Stimulated activated CD4-positive, alpha-beta T cell treated with anti-CD3 and anti-CD28 coated beads, Interleukin-2, amount 100 ng/mL, for 4 hours (primary cell): Measurements from ENCODE around the gene TNNI2.
"Not testable (repeated sequence)": the region's sequence is repeated elsewhere in the genome, so short reads cannot be mapped to it uniquely, and the experiment has no call there.

Experiments used
- DNase-seq: peaks from one replicate; pipeline ENCODE4 v3.0.0-alpha.2; 2020; ENCODE audit warnings: low read depth

Gene TNNI2

DNA sequence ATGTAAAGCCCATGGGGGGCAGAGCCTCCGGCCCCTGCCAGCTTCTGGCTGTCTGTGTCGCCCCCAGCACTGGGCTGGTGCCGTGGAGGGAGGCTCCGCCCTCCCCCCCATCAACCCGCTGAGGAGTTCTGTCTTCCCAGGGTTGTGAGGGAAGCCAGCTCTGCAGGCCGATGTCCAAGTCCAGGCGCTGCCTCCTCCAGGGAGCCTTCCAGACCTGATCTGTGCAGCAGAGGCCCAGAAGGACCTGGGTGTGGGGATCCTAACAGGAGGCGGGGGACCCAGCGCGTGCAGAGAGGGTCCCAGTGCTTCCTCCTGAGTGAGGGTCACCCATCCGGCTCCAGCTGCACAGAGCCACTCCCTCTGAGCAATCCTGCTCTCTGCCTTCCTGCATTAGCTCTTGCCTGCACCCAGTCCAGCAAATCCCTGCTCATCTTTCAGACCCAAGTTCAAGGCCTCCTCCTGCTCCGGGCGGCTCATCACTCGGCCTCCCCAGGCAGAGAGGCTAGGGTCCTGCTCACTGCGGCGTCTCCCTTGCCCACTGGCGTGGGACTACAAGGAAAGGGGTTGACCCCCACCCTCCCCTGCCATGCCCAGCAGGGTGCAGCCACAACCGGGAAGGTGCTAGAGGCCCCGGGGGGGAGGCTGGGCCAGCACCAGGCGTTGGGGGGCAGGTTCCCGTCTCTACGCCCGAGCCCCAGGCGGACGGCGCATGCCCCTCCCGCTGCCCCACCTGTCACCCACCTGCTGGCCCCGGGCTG, 36.5 kb downstream of the TNNI2 start:
- no peak for DNase-seq

DNA sequence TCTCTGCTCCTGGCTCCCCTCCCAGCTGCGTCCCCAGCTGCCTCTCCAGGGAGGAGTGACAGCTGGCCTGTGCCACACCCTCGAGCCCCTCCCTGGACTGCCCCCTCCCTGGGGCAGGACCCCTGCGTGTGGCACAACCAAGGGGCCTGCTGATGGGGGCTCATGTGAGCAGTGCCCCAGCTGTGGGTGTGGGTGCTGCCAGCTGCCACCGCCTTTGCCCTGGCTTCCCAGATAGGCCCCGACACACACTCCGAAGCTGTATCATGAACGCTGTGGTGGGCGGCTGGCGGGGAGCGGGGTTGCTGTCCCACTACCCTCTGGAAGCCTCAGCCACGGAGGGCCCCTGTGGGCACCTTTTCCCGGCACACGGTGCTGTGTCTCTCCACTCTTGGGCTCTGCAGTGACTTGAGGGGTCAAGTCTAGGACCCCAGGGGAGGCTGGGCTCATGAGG, 37.1 kb downstream of the TNNI2 start:
- DNase-seq = not testable (repeated sequence)

DNA sequence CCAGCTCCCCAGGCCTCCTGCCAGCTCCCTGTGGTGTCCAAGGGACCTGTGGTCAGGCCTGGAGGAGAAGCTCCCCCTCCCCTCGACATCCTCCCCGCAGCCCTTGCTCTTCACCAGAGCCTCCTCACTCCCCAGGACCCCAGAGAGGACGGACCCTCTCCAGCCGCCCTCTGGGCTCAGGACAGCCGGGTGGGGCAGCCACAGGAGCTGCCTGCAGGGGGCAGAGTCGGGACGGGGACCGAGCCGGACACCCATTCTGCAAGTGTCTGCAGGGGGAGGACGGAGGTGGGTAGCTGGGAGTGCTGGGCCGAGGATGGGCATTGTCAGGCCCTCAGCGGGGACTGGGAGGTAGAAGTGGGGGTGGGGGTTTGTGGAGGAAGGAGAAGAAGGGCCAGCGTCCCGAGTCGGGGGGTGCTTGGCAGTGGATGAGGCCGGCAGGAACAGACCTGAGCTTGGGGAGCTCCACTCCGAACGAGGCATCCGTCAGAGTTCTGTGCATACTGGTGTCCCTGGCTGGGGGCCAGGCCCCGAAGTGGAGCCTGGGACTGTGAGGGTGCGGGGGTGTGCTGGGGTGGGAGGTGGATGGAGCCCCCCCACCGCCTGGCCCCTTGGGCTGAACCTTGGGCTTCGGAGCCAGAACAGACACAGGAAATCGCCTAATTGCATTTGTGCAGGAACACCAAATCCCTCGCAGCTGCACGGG, 37.7 kb downstream of the TNNI2 start:
- DNase-seq = no peak

DNA sequence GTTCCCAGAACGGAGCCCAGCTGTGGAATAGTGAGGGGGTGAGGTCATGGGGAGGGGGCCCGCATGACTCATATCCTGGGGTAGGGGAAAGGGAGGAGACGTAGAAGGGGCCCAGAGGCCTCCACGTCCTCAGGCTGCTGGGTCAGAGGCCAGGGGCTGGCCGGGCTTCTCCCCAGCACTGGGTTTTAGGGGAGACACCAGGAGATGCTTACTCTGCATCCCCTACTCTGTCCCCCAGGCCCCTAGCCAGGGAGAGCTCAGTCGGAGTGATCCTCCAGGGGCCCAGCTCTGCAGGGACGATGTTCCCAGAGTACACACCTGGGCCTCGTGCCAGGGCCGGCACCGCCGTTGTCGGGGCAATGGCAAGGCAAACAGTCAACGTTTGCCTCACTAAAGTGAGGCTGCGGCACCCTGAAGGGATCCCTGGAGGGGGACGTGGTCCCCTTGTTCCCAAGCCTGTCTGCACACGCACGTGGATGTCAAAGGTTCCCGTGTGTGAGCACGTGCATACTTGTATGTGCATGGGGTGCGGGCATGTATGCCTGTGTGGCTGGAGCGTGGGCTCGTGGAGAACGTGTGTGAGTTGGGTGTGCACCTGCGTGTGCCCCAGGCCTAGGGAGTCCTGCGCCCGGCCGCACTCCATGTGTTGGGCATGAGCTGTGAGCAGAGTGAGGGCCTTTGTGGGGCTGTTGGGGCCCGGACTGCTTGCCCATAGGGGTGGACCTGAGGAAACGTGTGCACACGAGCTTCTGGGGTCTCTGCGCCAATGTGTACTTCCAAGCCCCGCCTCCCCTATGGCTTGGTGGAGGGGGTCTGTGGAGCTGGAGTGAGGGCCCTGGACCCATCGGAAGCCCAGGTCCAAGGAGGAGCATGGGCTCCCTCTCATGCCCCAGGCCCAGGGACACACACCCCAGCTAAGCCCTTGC, 38.7 kb downstream of the TNNI2 start:
- no peak for DNase-seq

DNA sequence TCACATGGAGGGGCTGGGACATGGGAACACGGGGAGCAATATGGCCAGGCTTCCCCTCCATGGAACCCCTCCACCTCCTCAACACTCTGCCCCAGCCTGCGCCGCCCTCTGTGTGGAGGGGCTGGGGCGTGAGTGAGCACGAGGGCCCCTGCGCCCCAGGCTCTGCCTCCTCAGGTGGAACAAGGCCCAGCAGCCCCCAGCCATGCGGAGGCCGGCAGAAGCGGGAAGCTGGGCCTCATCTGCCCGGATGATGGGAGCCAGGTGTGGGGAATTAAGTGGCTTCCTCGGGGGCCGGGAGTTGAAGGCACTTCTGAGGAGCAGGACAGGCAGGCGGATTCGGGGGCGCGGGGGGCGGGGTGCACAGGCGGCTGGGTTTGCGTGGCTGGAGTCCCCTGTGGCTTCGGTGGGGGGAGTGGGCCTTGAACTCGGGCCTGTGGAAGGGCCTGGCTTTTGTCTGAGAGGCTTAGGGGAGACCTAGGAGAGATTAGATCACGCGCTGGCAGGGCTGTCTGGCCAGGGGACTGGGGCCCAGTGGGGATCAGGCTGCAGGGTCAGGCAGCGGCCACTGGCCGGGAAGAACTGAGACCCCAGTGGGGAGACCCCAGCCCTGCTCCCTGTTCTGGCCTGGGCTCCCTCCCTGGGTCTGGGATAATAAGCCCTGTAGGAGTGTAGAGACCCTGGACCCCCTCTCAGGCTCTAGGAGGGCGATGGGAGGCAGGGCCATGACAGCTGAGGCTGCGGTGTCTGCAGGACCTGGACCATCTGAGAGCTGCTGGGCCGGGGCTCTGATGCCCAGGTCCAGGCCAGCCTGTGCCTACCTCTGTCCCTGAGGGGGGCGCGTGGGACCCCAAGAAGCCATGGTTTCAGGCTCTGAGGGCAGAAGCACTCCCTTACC, 39.6 kb downstream of the TNNI2 start:
- no peak for DNase-seq

DNA sequence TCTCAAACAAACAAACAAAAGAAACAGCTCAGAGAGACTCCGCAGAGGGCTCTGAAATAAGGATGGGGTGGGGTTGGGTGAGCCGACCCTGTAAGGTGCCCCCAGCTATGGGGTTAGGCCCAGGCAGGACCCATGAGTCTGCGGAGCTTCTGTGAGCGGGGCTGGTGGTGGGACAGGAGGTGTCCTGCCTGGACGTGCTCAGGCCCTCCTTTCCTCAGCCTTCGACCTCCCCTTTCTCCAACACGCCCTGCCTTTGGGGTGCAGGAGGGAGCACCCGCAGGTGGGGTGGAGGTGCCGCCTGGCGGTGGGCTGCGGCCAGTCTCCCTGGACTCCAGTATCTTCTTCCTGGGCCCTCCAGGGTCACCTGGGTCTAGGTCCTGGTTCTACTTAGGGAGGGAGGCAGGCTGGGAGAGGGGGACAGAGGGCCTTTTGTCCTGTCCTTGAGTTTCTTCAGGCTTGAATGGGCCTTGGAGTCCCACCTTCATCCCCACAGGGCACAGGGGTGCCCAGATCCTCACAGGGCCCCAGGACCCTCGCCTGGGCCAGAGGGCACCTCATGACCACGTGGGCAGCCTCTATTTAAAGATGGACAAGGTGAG, 40.7 kb downstream of the TNNI2 start:
- no peak for DNase-seq

DNA sequence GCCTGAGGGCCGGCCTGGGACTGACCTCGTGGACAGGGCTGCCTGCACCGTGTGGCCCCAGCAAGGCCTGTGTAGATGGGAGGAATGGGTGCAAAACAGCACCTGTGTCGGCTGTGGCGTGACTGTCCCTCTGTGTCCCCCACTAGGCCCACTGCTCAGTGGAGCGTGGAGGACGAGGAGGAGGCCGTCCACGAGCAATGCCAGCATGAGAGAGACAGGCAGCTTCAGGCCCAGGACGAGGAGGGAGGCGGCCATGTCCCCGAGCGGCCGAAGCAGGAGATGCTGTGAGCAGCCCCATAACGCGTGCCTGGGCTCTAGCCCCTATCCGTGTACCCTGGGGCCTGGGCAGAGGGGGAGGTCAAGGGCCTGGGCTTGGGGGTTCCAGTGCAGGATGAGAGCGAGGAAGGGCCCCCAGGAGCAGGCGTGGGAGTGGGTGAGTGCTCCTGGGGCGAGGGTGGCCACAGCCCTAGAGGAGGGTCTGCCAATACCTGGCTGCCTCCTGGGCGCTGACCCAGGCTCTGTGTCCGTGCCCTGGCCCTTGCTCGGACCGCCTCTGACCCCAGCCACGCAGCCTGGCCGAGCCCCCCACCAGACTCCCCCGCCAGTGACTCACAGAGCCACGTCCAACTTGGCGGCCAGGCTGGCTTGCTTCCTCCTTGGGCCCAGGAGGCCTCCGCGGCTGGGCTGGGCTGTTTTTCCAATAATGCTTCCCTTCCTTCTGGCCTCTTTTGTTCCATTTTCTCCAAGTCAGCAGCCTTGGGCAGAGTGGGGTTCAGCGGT, 41.4 kb downstream of the TNNI2 start:
- DNase-seq = no peak

DNA sequence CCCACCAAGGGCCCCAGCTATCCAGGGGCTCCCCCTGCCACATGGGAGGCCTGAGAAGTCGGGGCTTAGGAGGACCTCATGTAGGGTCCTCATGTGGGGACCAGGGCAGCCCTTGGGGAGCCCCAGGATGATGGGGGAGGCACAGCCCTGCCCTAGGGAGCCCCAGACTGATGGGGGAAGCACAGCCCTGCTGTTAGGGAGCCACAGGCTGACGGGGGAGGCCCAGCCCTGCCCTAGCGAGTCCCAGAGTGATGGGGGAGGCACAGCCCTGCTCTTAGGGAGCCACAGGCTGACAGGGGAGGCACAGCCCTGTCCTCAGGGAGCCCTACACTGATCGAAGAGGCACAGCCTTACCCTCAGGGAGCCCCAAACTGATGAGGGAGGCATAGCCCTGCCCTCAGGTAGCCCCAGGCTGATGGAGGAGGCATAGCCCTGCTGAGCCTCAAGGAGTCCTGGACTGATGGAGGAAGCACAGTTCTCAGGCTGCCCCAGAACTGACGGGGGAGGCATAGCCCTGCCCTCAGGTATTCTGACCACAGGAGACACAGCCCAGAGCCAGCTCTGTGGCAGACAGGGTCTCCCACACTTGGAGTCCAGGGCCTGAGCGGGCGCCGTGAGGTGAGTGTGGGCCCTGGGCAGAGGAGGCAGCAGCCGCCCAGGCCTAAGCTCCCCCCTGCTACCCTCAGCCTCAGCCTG, 42.1 kb downstream of the TNNI2 start:
- no peak for DNase-seq

DNA sequence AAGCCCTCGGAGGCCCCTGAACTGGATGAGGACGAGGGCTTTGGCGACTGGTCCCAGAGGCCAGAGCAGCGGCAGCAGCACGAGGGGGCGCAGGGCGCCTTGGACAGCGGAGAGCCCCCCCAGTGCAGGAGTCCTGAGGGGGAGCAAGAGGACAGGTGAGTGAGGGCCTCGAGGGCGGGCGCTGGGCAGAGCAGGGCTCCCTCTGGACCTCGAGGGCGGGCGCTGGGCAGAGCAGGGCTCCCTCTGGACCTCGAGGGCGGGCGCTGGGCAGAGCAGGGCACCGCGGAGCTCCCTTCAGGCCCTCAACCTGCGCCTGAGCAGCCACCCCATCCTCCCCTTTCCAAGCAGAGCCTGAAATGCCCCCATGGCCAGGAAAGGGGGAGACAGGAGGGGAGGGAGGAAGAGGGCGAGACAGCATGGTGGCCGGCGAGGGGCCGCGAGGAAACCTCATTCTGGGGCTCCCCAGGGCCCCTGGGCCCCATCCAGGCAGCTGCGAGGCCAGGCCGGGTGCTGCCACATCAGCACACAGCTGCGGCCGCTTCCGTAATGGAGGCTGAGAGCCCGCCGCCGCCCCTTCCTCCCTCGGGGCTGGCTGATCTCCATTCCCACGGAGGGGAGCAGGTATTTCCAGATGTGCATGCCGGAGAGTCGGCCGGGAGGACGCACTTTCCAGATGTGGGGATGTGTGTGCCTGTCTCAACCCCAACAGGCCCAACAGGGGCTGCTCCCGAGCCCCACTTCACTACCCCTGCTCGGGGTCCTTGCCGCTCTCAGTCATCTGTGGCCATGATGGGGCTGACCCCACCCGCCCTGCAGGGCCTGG, 42.9 kb downstream of the TNNI2 start:
- DNase-seq = no peak

DNA sequence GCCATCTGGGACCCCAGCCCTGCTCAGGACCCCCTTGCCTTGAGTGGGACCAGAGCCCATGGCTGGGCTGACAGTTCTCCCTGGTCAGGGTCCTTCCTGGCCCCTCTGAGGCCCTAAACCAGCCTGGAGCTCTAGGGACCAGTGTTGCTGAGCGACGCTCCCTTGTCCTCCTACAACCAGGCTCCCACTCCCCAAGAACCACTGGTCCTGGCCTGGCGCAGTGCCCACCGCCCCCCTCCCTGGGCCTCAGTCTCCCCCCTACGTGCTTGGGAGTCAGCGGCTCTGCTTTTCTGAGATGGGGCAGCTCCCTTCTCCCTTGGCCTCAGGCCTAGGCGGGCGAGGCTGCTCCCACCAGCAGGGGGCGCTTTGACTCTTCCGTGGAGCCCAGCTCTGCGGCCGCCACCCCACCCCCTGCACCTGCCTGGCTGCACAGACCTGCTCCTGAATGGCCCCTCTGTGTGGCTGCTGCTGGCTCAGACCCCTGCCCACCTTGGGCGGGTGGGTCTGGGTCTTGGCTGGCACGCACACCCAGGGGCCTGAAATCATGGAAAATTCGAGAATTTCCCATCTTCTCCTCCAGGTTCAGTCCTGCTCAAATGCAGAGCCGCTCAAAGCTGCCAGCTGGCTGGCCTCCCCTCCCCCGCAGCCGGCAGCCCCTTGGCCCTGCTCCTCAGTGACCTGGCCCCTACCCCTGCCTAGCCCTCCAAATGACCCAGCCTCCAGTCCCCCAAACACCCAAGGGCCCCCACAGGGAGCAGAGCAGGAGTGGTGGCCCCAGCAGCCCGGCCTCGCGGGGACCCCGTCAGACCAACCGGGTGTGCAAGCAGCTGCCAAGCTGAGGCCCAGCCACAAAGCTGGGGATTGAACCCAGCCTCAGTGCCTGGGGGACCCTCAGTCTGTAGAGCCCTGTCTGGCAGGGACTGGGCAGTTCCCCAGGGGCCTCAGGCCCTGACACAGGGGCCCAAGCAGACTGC, 43.8 kb downstream of the TNNI2 start:
- DNase-seq = peak; percentile 71

DNA sequence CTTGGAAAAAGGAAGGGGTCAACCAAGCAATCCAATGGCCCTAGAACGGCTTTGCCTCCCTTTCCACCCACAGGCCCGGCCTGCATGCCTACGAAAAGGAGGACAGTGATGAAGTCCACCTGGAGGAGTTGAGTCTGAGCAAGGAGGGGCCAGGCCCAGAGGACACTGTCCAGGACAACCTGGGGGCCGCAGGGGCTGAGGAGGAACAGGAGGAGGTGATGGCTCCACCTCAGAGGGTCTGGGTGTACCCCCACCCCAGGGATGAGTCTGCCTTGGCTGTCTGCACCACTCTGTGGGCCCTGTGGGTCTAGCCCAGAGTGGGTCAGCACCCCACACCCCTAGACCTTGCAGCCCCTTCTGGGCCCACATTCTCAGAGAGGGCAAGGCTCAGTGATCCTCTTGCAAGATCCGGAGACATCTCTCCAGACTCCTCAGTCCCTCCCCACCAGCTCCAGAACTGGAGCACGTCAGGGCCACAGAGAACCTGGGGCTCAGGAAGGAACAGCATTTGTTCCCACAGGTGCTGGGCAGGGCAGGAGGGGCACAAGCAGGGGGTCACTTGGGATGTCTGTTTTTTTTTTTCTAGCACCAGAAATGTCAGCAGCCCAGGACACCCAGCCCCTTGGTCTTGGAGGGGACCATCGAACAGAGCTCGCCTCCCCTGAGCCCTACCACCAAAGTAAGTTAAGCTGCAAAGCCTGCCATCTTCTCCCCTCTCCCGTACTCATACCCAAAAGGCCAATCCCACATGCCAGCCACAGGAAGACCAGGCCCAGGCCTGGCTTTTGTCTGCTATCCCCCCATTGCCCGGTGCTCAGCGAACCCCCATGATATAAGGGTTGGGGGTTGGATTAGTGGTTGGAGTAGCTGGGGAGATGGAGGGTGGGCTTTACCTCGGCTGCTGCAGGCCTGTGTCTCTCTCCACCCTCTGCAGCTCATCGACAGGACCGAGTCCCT, 44.8 kb downstream of the TNNI2 start:
- no peak for DNase-seq

DNA sequence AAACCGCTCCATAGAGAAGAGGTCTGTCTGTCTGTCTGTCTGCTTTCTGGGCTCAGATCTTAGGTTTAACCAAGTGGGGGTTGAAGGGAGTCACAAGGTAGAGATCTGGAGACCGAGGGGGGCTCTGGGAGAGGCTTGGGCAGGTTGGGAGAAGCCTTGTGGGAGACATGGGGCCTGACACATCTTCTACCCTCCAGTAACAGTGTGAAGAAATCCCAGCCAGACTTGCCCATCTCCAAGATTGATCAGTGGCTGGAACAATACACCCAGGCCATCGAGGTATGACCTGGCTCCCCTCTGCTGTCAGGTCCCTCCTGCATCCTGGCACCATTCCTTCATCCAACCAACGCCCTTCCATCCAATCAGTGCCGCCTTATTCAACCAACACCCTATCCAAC, 45.5 kb downstream of the TNNI2 start:
- no peak for DNase-seq

DNA sequence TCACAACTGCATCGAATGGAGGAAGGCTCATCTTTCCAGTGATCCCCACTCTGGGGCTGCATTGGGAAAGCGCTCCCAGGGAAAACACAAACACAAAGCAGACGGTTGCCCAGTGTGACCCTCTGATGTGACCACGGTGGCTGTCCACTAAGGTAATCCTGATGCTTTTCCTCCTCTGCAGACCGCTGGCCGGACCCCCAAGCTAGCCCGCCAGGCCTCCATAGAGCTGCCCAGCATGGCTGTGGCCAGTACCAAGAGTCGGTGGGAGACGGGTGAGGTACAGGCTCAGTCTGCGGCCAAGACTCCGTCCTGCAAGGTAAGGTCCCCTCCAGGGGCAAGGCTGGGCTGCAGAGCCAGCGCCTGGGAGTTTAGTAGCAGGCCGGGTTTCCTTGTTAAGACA, 47.8 kb downstream of the TNNI2 start:
- DNase-seq = not testable (repeated sequence)

DNA sequence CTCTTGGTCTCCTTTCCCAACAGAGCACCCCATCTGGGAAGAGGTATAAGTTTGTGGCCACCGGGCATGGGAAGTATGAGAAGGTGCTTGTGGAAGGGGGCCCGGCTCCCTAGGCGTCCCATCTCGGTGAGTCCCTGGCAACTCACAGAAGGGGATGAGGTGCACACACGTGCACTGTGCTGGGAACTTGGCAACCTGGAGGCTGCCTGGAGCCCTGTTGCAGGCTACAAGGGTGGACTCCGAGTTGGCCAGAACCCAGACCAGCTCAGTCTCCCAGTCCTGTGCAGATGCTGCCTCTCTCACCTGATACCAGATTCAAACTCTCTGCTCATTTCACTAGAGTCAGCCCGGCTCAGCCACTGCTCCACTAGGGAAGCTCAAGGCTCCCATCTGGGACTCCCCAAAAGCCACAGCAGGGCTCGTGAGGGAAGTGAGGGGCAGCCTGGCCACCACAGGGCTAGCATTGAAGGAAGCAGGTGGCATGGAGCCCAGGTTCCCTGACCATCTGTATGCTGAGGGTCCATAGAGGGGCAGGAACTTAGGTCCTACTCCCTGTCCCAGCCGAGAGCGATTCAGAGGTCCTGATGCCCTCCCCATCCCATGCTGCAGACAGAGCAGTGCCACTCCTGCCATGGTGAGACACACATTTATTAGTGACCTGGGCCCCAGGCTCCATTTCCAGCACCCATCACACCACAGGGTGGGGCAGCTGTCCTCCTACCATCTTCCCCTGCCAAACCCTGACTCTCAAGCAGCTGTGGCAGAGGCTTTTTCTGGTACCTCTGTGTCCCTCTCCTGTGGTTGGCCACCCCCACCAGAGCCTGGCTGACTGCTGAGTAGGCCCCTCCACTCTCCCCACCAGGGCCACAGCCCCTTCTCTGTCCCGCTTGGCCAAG, 48.9 kb downstream of the TNNI2 start:
- DNase-seq = no peak

DNA sequence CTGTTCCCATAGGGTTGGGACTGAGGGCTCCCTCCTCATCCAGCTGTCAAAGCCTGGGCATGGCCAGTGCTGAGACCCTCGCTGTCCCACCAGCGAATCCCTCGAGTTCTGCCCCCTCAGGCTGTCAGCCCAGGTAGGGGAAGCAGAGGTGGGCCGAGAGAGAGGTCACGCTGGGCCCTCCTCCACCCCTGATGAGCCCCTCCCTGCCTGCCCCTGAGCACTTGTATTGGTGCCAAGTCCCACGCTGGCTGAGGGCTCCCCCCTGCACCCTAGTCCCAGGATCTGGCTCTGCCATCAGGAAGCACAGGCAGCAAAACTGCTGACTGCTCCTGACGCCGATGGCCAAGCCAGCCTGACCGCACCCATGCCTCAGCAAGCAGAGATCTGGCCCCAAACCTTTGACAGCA, 49.6 kb downstream of the TNNI2 start:
- DNase-seq = no peak
